Activated T-cell treated with anti-CD3 and anti-CD28 coated beads for 24 hours (primary cell): Measurements from ENCODE around the gene DNAJC12.
"Not testable (repeated sequence)": the region's sequence is repeated elsewhere in the genome, so short reads cannot be mapped to it uniquely, and the experiment has no call there.

Experiments used
- DNase-seq: peaks from one replicate; pipeline ENCODE4 v3.0.0-alpha.2; 2020; ENCODE audit warnings: low read depth

The DNAJC12 gene

DNA sequence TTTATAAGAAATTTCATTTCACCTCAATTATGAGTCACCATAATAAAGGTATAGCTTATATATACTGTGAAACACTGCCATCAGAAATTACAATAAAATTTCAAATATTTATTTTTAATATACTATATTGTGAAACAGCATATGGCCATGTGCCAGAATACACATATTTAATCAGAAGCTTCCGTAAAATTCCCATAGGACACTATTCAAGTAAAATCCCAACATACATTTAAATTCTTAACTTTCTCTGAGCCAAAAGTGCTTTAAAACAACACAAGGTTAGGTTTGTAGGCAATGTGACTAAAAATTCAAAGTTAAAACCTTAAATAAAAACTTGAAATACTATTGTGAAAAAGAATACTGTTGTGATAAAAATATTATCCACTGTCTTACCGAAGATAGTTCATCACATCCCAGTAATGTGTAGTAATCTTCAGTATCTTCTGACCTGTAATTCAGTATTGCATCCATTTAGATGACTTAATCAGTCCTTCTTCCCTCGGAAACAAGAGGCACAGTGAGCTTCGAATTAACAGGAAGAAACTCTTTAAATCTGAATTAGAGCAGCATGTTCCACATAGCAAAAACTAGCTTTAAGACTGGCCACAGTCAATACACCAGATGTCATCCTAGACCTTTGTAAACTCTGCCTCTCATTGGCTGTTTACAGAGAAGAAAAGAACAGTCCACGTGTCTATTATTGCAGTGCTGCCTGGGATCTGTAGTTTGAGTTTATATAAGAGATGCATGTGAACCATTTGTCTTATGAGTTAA, at the start of gene DNAJC12:
Gene DNAJC12, minus strand, starts transcription at position 648 of the 774 bp plus-strand sequence. Its CDS starts 177 bp downstream, at position 471.
- DNase-seq, result no peak

DNA sequence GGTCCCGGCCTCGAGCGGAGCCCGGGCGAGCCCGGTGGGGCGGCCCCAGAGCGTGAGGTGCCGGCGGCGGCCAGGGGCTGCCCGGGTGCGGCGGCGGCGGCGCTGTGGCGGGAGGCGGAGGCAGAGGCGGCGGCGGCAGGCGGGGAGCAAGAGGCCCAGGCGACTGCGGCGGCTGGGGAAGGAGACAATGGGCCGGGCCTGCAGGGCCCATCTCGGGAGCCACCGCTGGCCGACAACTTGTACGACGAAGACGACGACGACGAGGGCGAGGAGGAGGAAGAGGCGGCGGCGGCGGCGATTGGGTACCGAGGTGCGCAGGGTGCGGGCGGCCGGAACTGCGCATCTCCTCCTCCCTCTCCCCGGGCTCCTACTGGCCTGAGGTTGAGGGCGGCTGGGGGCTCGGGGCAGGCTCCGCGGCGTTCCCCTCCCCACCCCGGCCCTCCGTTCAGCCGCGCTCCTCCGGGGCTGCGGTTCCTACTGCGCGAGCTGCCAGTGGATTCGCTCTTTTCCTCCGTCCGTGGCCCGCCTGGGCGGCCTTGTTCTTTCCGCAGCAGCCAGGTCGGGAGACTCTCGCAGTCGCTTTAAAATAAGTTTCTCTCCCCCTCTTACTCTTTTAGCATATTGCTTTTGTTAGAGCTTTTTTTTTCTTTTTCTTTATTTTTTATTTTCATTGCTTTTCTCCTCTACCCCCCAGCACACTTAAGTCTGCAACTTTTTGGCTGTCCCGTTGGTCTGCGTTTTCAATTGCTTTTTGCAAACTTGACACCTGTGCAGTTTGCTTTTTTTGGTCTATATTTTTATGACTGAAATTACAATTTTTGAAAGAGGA, 47.1 kb upstream of the DNAJC12 start:
- peak; percentile 68 for DNase-seq

DNA sequence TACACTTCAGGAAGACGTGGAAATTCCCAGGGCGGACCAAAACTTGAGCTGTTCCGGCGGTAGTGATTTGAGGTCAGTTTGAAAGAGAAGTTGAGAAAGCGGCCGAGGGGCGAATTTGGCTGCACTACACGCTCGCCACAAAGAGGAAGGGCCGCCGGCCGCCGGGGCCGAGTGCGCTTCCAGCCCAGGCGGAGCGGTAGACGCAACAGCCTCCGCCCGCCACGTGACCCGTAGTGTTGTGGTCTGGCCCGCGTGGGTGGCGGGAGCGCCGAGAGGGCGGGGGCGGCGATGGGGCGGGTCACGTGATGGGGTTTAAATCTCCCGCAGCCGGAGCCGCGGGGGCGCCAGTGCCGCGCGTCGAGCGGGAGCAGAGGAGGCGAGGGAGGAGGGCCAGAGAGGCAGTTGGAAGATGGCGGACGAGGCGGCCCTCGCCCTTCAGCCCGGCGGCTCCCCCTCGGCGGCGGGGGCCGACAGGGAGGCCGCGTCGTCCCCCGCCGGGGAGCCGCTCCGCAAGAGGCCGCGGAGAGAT, 46.4 kb upstream of the DNAJC12 start, which contains the start of gene SIRT1:
Gene SIRT1, plus strand, starts transcription at position 344 of the 529 bp plus-strand sequence. Its CDS starts 66 bp downstream, at position 410.
- DNase-seq, result peak; percentile 84

DNA sequence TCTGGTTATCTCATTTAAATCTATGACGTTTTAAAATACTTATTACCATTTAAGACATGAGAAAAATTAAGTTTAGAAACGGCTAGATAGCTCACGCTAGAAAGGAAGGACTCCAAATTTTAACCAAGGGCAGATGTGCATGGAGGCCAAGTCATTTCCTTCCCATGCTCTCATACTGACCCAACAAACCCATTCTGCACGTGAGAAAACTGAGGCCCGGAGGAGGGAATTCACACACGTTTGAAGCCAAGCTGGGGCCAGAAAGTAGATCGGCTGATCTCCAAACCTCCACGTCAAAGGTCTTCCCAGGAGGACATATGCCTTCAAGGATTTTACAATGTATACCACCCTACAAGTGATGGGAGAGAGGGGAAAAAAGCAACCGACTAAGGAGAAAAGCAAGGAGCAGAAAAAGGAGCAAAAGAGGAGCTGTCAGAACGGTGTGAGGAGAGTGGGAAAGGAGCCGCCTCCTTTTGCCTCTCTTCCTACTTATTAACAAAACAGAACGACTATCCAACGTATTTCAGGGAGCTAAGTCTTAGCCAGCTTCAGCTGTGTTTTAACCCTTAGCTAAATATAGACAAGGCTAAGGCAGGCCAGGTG, 45.8 kb upstream of the DNAJC12 start:
- DNase-seq, result no peak

DNA sequence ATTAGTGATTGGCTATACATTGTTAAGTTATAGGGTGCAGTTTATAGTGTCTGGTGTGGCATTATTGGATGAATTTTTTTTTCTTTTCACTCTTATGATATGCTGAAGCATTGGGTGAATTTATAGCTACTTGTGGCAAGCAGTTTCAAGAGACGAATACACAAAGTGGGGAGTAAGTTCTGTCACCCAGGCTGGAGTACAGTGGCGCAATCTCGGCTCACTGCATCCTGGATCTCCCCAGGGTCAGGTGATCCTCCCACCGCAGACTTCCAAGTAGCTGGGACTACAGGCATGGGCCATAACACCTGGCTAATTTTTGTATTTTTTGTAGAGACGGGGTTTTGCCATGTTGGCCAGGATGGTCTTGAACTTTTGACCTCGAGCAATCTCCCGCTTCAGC, 40.1 kb upstream of the DNAJC12 start:
- DNase-seq, result no peak

DNA sequence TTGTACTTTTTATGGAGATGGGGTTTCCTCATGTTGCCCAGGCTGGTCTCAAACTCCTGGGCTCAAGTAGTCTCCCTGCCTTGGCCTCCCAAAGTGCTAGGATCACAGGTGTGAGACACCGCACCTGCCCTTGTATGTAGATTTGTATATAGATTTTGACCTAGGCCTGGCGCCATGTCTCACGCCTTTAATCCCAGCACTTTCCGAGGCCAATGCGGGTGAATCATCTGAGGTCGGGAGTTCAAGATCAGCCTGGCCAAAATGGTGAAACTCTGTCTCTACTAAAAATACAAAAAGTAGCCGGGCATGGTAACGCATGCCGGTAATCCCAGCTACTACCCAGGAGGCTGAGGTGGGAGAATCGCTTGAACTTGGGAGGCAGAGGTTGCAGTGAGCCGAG, 39.4 kb upstream of the DNAJC12 start:
- DNase-seq, result not testable (repeated sequence)

DNA sequence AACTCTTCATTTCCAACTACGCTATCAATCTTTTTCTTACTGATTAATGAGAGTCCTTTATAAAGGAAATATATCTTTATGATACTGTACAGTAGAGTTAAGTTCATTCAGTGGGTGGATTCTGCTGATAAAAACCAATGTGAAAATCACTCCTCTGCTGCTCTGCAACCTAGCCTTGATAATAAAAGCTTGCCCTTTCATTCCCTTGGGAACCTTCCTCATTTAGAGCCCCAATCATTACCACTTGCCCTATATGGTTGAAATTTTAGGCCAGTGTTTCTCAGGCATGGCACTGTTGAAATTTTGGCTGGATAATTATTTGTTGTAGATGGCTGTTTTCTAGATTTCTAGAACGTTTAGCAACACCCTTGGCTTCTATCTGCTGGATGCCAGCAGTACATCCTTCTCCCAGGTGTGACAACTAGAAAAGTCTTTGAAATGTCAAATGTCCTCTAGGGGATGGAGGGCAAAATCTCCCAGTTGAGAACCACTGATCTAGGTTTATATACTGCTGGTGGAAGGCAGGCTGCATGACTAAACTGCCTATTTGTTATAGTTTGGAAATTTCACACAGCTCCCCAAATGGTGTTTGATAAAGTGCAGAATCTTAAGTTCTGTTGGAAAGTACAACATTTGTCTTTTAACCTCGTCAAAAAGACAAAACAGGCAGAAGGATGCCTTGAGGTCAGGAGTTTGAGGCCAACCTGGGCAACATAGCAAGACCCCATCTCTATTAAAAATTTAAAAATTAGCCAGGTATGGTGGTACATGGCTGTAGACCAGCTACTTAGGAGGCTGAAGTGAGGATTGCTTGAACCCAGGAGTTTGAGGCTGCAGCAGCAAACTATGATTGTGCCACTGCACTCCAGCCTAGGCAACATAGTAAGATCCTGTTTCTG, 37.6 kb upstream of the DNAJC12 start:
- DNase-seq, result no peak

DNA sequence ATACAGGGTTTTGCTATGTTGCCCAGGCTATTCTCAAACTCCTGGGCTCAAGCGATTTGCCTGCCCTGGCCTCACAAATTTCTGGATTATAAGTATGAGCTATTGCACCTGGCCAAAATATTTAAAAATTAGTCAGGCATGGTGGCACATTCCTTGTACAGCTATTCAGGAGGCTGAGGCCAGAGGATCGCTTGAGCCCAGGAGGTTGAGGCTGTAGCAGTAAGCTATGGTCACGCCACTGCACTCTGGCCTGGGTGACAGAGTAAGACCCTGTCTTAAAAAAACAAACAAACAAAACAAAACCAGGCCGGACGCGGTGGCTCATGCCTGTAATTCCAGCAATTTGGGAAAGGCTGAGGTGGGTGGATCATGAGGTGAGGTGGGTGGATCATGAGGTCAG, 32.0 kb upstream of the DNAJC12 start:
- no peak for DNase-seq

DNA sequence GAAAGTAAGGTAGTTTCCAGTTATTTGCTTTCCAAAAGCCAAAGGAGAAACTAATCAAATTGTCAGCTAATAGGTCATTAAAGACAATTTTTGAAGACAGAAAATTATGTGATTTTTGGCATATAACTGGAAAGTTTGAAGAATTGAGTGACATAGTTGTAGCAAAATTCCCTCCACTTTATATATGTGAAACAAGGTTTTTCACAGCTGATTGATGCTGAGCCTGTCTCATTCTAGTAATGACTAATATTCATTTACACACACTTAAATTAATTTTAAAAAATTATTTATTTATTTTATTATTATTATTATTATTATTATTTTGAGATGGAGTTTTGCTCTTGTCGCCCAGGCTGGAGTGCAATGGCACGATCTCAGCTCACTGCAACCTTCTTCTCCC, 30.1 kb upstream of the DNAJC12 start:
- DNase-seq, result no peak

DNA sequence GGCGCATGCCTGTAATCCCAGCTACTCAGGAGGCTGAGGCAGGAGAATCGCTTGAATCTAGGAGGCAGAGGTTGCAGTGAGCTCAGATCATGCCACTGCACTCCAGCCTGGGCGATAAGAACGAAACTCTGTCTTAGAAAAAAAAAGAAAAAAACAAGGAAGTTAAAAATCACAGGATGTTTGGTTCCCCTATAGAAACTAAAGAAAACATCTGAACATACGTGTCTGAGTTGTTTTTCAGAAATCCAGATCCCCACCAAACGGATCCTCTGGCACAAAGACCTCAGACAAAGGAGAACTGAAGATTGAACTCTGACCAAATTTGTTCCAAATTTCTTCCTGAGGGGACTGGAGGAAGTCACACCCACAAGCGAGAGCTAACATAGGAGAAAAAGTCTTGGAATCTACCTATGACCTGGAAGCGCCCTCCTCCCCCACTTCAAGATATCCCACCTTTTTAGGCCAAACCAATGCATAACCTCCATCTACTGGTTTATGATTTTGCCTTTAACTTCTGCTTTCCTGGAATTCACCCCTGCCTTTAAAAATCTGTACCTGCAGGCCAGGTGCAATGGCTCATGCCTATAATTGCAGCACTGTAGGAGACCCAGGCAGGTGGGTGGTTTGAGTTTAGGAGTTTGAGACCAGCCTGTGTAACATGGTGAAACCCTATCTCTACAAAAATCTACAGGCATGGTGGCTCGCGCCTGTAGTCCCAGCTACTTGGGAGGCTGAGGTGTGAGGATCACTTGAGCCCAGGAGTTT, 26.8 kb upstream of the DNAJC12 start:
- DNase-seq, result no peak

DNA sequence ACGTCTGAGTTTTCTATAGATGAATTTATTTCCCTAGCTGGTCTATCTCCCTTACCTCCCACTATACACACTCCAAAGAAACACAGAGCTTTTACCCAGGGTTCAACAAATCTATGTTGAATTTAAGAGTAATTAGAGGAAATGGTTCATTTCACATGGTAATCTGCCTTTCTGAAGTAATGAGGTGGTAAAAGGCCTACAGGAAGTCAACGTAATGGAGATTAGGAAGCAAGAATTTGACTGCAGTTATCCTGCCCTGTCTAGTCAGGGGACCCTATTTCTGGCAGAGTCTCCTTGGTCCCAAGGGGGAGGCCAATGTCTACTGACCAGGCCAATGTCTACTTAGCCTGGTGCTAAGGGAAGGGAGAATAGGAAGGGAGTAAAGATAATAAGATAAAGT, 25.1 kb upstream of the DNAJC12 start:
- no peak for DNase-seq

DNA sequence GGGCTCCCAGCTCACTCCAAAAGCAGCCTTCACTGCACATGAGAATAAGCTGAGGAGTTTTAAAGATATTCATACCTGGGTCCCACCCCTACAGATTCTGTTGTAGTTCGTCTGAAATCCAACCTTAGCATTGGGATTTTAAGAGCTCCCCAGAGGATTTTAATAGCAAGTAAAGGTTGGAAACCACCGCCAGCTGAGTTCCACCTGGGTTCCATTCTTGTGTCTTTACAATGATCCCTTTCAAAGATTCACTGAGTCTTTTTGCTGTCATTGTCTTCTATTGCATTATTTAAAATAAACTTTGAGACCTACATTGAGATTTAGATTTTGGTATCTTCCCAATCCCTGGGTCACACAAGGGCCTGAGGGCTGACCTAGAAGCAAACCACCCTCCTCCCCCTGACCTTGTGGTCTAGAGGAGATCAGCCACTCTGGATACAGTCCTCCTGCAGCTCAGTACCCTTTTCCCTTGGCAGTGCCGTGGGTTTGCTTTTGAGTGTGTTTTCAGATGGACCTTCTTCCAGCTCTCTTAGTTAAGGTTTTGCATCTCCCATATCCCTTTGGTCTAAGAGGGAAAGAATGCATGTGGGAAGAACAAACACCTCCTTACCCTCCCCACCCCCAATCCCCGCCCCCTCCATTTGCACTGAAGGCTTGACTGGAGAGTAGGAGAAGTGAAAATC, 23.9 kb upstream of the DNAJC12 start:
- DNase-seq, result no peak

DNA sequence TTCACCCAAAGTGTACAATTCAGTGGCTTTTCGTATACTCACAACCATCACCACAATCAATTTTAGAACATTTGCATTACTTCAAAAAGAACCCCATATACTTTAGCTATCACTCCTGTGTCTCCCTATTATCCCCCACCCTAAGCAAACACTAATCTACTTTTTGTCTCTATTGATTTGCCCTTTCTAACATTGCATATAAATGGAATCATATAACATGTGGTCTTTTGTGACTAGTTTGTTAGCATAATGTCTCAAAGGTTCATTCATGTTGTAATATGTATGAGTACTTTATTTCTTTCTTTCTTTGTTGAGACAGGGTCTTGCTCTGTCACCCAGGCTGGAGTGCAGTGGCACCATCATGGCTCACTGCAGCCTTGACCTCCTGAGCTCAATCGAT, 21.0 kb upstream of the DNAJC12 start:
- DNase-seq, result no peak

DNA sequence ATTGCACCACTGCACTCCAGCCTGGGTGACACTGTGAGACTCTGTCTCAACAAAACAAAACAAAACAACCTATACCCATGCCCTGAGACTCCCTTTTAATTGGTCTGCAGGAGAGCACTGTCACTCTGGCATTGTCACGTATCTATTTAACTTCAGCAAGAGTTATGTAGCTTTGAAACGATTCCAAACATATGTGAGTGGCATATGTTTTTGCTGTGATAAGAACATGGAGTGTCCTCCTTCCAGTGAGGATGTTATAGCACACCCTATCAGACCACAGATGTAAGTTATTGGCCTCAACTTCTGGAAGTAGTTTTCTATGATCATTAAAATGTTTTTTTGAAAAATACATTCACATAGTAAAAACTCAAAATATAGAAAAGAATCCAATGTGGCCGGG, 15.5 kb upstream of the DNAJC12 start:
- no peak for DNase-seq

DNA sequence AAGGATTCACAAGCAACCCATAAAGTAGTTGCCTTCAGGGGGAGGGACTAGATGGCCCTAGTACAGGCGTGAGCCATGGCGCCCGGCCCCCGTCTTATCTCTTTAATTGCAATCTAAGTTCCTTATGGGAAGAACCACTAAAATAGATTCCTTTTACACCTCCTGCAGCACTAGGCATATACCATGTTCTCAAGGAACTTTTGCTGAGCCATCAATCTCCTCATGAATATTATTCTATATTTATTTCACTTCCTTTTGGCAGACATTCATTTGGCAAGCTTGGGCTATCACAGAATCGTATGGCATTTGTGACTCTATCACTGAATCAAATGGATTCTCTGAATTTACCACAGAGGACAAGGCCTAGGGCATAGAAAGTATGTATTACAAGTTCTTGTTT, 14.8 kb upstream of the DNAJC12 start:
- DNase-seq, result no peak

DNA sequence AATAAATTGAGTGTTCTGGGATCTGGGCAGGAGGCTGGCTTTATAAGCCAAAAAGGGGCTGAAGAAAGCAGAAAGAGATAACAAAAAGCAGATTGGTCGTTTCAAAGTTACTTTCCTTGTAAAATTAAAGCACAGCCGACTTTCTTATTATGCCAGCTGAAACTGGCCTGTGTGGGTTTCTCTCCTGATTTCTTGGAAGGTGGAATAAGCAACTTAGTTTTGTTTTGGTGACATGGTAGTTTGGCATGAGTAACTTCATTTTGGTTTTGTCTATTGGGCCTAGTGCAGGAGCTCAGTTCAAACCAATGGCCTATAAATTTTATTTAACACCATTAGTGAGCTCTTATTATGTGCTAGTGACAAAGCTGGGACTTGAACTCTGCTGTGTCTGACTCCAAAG, 13.2 kb upstream of the DNAJC12 start:
- DNase-seq, result no peak

DNA sequence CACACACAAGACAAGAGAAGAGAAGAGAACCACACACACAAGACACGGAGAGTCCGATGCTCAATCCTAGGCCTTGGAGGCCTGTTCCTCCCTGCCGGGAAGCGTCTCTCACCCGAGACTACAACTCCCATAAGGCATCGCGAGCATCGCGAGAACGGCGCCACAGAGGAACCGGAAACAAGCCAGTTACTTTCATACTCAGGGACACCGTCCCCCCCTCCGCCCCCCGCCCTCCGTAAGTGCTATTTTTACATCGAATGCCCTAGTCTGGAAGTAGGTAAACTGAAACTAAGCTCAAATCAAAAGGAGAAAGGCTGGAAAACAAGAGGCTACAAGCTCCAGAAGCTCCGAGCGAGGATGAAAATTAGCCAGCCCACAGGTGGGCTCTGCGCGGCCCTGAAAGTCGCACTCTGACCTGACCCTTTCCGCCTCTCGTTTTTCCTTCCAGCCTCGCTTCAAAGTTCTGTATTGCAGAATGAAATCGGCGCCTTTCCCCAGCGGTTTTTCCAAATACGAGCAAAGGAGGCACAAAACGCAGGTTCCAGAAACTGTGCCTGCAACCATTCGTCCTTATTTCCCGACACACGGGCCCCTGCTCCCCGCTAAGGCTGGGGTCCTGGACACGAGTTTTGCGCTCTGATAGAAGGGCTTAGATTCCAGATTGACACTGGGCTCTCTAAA, 11.5 kb upstream of the DNAJC12 start:
- DNase-seq, result peak; percentile 90

DNA sequence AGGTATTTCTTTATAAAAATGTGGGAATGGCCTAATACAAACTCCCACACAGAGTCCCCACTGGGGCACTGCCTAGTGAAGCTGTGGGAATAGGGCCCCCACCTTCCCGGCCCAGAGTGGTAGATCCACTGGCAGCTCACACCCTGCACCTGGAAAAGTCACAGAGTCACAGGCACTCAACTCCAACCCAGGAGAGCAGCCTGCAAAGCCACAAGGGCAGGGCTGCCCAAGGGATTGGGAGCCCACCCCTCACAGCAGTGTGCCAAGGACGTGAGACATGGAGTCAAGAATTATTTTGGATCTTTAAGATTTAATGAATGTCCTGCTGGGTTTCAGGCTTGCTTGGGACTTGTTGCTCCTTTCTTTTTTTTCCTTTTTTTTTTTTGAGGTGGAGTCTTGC, 5.3 kb upstream of the DNAJC12 start:
- DNase-seq, result no peak

DNA sequence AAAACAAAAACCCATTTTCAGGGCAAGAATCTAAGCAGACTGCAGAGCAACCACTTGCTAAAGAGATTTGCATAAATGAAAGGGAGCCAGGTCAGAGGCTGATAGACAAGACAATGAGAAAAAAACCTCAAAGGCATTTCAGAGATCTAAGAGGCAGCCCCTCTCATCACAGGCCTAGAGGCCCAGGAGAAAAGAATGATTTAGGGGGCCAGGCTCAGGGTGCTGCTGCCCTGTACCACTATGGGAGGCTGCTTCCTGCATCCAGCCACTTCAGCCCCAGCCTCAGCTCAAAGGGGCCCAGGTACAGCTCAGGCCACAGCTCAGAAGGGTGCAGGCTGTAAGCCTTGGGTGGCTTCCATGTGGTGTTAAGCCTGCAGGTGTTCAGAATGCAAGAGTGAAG, 3.7 kb upstream of the DNAJC12 start:
- no peak for DNase-seq

DNA sequence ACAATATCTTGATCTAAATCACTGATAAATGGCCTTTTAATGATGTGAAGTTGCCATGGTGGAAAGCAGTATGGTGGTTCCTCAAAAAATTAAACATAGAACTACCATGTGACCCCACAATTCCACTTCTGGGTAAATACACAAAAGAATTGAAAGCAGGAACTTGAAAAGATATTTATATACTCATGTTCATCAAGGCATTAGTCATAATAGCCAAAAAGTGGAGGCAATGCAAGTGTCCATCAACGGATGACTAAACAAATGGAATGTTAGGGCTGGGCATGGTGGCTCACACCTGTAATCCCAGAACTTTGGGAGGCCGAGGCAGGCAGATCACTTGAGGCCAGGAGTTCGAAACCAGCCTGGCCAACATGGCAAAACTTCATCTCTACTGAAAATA, 2.0 kb upstream of the DNAJC12 start:
- DNase-seq, result no peak
